ENCODE data around the gene SERGEF. TPM values are rescaled to one million over a fixed set of nuclear protein-coding genes. Genes with fewer than 3 reads are reported as not detected.

The SERGEF gene
- total RNA-seq, 2 donors from 2014 or later = 26.7 to 42.1 TPM

DNA sequence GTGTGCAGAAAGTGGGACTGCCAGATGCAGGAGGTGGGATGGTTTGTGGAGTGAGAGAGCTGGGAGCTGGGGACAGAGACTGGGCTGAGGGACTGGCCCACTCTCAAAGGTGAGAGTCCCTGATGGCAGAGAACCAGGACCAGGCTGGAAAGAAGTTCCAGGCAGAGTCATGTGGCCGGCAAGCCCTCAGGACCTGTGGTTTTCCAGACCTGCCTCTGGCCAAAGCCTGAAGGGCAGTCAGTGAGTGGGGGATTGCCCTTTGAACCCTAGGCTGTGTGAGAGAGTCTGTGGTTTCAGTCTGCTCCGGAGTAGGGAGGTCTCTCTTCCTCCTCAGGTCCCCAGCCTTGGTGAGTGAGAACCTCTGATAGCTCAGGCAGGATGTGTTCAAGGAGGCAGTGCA, 261.3 kb downstream of the SERGEF start:
- peaks cover 23% of the 10 kb centered on the region for H3K27me3 ChIP-seq (ENCODE audit: control insufficient read depth, insufficient read depth, low read length, poor library complexity, severe bottlenecking)
- H3K27ac ChIP-seq (ENCODE audit: low read depth, low read length) = no peak overlapping the region
- Mint-ChIP-seq H3K9me3 (no peaks in the 10 kb centered on the region), H3K27me3 (ENCODE audit: insufficient read depth) (peaks cover 25% of the 10 kb centered on the region), H3K36me3 (ENCODE audit: low read depth) (no peaks in the 10 kb centered on the region), H3K4me1 (no peaks in the 10 kb centered on the region), H3K27ac (no peak overlapping the region), H3K4me3 (no peak overlapping the region)
- H3K9me3 ChIP-seq (ENCODE audit: control insufficient read depth, low read length) = no peaks in the 10 kb centered on the region
- WGBS, 2 experiments (ENCODE audit: insufficient coverage in 1 of 2, insufficient read length in 1 of 2) = 81 to 88% methylated on average over 1 to 2 of the region's 2 CpGs
- H3K9ac ChIP-seq (ENCODE audit: extremely low read depth, low read length, poor library complexity, severe bottlenecking) = no peak overlapping the region
- no peak overlapping the region for H3K4me3 ChIP-seq (ENCODE audit: low read length)
- H3K36me3 ChIP-seq (ENCODE audit: control insufficient read depth, insufficient read depth, low read length) = no peaks in the 10 kb centered on the region
- no peak for DNase-seq
- TF ChIP-seq, protein P1, sequence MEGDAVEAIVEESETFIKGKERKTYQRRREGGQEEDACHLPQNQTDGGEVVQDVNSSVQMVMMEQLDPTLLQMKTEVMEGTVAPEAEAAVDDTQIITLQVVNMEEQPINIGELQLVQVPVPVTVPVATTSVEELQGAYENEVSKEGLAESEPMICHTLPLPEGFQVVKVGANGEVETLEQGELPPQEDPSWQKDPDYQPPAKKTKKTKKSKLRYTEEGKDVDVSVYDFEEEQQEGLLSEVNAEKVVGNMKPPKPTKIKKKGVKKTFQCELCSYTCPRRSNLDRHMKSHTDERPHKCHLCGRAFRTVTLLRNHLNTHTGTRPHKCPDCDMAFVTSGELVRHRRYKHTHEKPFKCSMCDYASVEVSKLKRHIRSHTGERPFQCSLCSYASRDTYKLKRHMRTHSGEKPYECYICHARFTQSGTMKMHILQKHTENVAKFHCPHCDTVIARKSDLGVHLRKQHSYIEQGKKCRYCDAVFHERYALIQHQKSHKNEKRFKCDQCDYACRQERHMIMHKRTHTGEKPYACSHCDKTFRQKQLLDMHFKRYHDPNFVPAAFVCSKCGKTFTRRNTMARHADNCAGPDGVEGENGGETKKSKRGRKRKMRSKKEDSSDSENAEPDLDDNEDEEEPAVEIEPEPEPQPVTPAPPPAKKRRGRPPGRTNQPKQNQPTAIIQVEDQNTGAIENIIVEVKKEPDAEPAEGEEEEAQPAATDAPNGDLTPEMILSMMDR (conservative IDR thresholded peaks at IDR 0.05) = no peak
- no peaks in the 10 kb centered on the region for H3K4me1 ChIP-seq (ENCODE audit: control insufficient read depth, insufficient read depth, low read length)

DNA sequence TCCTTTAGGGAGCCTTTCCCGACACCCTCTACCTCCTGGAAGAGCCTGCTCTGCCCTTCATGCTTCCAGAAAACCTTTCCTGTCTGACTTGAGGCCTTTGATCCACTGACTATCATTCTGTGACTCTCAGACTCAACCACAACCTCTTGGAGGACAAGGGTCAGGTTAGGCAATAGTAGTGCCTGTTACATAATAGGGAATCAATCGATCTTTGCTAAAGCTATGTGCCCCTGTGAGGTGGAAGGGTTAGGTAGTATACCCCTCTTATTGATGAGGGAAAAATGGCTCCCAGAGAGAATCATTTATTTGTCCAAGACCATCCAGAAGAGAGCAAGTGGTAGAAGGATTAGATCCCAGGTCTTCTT, 262.1 kb downstream of the SERGEF start:
- H3K4me1 Mint-ChIP-seq = no peaks in the 10 kb centered on the region
- TF ChIP-seq, protein P1 (conservative IDR thresholded peaks at IDR 0.05) = no peak
- no peak overlapping the region for H3K9ac ChIP-seq (ENCODE audit: extremely low read depth, low read length, poor library complexity, severe bottlenecking)
- H3K4me3 Mint-ChIP-seq = no peak overlapping the region
- no peak for DNase-seq
- H3K27me3 Mint-ChIP-seq (ENCODE audit: insufficient read depth) = peaks cover 26% of the 10 kb centered on the region
- H3K27ac Mint-ChIP-seq = no peak overlapping the region
- no peak overlapping the region for H3K27ac ChIP-seq (ENCODE audit: low read depth, low read length)
- 71 to 87% methylated on average over 1 to 2 of the region's 2 CpGs for WGBS, 2 experiments (ENCODE audit: insufficient coverage in 1 of 2, insufficient read length in 1 of 2)
- no peaks in the 10 kb centered on the region for H3K36me3 Mint-ChIP-seq (ENCODE audit: low read depth)
- no peak overlapping the region for H3K4me3 ChIP-seq (ENCODE audit: low read length)
- H3K9me3 ChIP-seq (ENCODE audit: control insufficient read depth, low read length) = no peaks in the 10 kb centered on the region
- H3K9me3 Mint-ChIP-seq = no peaks in the 10 kb centered on the region
- H3K4me1 ChIP-seq (ENCODE audit: control insufficient read depth, insufficient read depth, low read length) = no peaks in the 10 kb centered on the region
- H3K36me3 ChIP-seq (ENCODE audit: control insufficient read depth, insufficient read depth, low read length) = no peaks in the 10 kb centered on the region
- peaks cover 17% of the 10 kb centered on the region for H3K27me3 ChIP-seq (ENCODE audit: control insufficient read depth, insufficient read depth, low read length, poor library complexity, severe bottlenecking)

DNA sequence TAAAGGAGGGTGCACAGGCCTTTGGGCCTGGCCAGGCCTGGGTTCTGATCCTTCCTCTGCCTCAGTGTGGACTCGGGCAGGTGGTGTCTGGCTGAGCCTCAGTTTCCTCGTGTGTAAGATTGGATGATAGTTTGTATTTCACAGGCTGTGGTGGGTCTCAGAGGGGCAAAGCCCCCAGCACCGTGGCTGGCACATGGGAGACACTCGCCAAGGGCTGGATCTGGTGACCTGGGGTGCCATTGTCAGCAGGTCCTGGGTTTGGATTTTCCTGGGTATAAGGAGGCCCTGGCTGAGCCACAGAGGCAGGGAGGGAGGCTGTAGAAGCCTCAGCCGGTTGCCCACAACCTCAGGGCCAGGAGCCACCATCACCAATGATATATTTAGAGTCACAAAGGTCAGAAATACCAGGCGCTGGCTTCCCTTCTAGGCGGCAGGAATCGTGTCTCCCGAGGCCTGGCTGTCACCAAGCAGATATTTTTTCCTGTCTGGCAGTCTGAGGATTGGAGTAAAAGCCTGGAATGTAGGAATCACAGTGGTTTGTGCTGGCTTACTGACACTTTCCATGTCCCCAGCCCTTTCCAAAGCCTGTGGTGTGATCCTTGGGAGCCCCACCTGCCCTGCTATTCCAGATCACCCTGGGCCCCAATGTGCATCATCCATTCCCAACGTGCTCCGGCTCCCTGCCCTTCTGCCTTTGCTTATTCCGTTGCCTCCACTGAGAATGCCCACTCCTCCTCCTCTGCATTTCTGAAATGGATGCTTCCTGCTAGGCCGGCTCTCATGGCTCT, 262.6 kb downstream of the SERGEF start:
- no peak overlapping the region for H3K4me3 Mint-ChIP-seq
- Histone ChIP-seq H3K4me1 (ENCODE audit: control insufficient read depth, insufficient read depth, low read length) (no peaks in the 10 kb centered on the region), H3K9ac (ENCODE audit: extremely low read depth, low read length, poor library complexity, severe bottlenecking) (no peak overlapping the region), H3K4me3 (ENCODE audit: low read length) (no peak overlapping the region), H3K27me3 (ENCODE audit: control insufficient read depth, insufficient read depth, low read length, poor library complexity, severe bottlenecking) (peaks cover 15% of the 10 kb centered on the region), H3K9me3 (ENCODE audit: control insufficient read depth, low read length) (no peaks in the 10 kb centered on the region), H3K27ac (ENCODE audit: low read depth, low read length) (no peak overlapping the region), H3K36me3 (ENCODE audit: control insufficient read depth, insufficient read depth, low read length) (no peaks in the 10 kb centered on the region)
- no peaks in the 10 kb centered on the region for H3K4me1 Mint-ChIP-seq
- TF ChIP-seq, protein P1 (conservative IDR thresholded peaks at IDR 0.05) = no peak
- WGBS, 2 experiments (ENCODE audit: insufficient coverage in 1 of 2, insufficient read length in 1 of 2) = 86 to 89% methylated on average over 9 to 13 of the region's 13 CpGs
- no peak overlapping the region for H3K27ac Mint-ChIP-seq
- no peaks in the 10 kb centered on the region for H3K36me3 Mint-ChIP-seq (ENCODE audit: low read depth)
- H3K9me3 Mint-ChIP-seq = no peaks in the 10 kb centered on the region
- peaks cover 20% of the 10 kb centered on the region for H3K27me3 Mint-ChIP-seq (ENCODE audit: insufficient read depth)
- no peak for DNase-seq
